Epithelial cell of proximal tubule (primary cell): ENCODE results near the gene ZSCAN2. TPM values are rescaled to one million over a fixed set of nuclear protein-coding genes. Genes with fewer than 3 reads are reported as not detected.
A peak's percentile ranks its signal among the peaks of the same experiment; 100 is the strongest.
"Not testable (repeated sequence)": the region's sequence is repeated elsewhere in the genome, so short reads cannot be mapped to it uniquely, and the experiment has no call there.

Experiments used
- DNase-seq: peaks from one replicate; pipeline ENCODE4 v3.0.0-alpha.2; 2011; ENCODE audit warnings: low read depth
- H3K4me3 ChIP-seq: 2 replicates; pipeline ENCODE4 v1.5.1; 2011; ENCODE audit warnings: low read depth, mild to moderate bottlenecking, low read length
- total RNA-seq: library from RNA; depleted of rRNA; stranded (reverse); fragments of >200 nt; gene quantifications from 2 replicates; pipeline ENCODE4 v1.2.3, GENCODE V29; 2015
- TF ChIP-seq, protein P1 (sequence below): conservative IDR thresholded peaks from 2 replicates; pipeline ENCODE4 v1.5.1; 2012; ENCODE audit warnings: low read depth, mild to moderate bottlenecking, low read length

ZSCAN2 gene
- 22.6 and 34.0 TPM in 2 replicates for total RNA-seq

DNA sequence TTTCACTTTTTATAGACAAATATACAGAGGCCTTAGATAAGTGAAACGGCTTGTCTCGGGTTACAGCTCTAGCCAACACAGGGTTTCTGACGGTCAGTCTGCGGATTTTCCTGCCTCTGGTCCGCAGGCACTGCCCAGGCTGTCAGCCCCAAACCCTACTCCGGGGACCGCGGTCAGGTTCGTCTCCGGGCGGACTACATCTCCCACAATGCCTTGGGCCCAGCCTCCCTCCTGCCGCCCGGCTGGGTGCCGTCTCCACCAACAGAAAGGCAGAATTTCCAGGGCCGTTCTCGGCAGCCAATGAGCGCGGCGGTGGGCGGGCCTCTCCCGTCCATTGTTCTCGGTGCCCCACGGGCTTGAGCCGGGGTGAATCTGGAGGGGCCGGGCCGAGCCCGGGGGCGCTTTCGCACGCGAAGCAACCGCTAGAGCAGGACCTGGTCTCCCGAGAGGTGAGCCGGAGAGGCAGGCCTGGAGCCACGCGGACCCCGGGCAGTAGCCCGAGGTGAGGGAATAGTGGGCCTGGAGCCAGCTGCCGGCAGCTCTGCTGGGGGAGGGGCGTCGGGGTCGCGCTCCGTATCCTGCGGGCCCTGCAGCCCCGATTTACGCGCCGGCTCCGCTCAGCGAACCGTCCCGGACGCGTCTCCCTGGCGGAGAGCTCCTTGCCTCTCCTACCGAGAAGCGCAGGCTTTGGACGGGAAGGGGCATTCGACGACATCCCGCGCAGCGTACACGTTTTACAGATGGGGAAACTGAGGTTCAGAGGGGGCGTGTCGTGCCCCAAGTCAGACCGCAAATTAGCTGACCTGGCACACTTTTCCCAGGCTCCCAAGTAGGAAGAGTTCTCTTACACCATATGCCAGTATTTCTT, at the start of gene ZSCAN2:
Gene ZSCAN2 (plus strand): TSS at position 323 of the 868 bp plus-strand sequence. CDS start 2,919 bp downstream, outside the sequence.
- peak; percentile 43 for DNase-seq
- TF ChIP-seq, protein P1, sequence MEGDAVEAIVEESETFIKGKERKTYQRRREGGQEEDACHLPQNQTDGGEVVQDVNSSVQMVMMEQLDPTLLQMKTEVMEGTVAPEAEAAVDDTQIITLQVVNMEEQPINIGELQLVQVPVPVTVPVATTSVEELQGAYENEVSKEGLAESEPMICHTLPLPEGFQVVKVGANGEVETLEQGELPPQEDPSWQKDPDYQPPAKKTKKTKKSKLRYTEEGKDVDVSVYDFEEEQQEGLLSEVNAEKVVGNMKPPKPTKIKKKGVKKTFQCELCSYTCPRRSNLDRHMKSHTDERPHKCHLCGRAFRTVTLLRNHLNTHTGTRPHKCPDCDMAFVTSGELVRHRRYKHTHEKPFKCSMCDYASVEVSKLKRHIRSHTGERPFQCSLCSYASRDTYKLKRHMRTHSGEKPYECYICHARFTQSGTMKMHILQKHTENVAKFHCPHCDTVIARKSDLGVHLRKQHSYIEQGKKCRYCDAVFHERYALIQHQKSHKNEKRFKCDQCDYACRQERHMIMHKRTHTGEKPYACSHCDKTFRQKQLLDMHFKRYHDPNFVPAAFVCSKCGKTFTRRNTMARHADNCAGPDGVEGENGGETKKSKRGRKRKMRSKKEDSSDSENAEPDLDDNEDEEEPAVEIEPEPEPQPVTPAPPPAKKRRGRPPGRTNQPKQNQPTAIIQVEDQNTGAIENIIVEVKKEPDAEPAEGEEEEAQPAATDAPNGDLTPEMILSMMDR, result no peak
- peak within 1 kb of the TSS; percentile 91 for H3K4me3 ChIP-seq

DNA sequence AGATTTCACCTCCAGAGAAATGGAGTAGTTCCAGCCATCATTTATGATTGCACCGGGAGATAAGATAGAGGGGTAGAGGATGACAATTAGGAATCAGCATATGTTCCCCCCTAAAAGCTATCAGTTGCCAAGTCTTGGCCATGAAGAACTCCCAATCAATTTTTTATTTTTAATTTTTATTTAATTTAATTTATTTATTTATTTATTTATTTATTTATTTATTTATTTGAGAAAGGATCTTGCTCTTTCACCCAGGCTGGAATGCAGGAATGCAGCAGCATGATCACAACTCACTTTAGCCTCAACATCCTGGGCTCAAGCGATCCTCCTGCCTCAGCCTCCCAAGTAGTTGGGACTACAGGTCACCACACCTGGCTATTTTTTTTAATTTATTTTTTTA, 49.2 kb upstream of the ZSCAN2 start:
- not testable (repeated sequence) for H3K4me3 ChIP-seq, DNase-seq

DNA sequence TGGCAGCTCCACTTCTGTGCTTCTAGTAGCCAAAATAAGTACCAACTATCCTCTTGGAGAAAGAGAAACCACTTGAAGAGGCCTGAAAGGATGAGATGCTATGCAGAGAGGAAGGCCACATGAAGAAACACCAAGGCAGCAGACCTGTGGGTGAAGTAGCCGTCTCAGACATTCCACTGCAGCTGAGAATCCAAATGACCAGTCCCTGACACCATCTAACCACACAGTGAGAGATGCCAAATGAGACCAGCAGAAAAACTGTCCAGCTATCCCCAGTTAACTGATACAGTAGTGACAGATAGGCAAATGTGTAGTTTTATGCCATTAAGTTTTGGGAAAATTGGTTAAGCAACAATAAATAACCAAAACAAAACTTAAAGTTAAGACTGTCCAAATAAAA, 47.9 kb upstream of the ZSCAN2 start:
- TF ChIP-seq, protein P1, result no peak
- DNase-seq, result no peak
- H3K4me3 ChIP-seq, result no peak overlapping the region

DNA sequence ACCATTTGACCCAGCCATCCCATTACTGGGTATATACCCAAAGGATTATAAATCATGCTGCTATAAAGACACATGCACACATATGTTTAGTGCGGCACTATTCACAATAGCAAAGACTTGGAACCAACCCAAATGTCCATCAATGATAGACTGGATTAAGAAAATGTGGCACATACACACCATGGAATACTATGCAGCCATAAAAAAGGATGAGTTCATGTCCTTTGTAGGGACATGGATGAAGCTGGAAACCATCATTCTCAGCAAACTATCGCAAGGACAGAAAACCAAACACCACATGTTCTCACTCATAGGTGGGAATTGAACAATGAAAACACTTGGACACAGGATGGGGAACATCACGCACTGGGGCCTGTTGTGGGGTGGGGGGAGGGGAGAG, 44.1 kb upstream of the ZSCAN2 start:
- not testable (repeated sequence) for DNase-seq, H3K4me3 ChIP-seq

DNA sequence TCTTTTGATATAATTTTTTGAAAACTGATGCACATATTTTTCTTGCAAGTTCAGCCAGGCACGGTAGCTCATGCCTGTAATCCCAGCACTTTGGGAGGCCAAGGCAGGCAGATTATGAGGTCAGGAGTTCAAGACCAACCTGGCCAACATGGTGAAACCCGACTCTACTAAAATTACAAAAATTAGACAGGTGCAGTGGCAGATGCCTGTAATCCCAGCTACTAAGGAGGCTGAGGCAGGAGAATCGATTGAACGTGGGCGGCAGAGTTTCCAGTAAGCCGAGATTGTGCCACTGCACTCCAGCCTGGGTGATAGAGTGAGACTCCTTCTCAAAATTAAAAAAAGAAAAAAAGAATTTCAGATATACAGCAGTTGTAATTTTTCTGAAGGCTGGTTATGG, 32.8 kb upstream of the ZSCAN2 start:
- not testable (repeated sequence) for H3K4me3 ChIP-seq, DNase-seq

DNA sequence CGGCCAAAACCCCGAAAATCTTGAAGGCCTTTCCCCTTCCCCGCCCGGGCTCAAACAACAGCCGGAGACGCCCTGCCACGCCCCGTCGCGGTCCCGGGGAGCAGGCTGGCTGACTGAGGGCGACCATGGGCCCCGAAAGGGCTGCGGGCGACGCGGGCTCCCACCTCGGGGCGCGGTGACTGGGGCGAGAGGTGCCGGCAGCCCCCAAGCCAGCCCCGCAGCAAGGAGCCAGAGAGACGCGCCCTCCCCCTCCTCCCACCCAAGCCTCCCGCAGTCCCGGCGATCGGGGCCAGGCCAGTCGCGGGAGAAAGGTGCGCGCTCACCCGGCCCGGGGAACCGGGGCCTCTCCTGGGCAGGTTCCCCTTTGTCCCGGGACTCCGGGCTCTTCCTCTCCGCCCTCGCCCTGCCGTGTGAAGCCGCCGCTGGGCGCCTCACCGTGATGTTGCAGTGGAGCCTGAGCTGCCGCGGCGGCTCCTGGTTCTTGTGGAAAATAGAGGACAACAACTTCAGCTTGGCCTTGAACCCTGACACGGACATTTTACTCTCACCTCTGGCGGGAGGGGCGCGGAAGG, 30.6 kb upstream of the ZSCAN2 start:
- TF ChIP-seq, protein P1, result no peak
- H3K4me3 ChIP-seq, result peak overlapping the region; percentile 91
- DNase-seq, result no peak

DNA sequence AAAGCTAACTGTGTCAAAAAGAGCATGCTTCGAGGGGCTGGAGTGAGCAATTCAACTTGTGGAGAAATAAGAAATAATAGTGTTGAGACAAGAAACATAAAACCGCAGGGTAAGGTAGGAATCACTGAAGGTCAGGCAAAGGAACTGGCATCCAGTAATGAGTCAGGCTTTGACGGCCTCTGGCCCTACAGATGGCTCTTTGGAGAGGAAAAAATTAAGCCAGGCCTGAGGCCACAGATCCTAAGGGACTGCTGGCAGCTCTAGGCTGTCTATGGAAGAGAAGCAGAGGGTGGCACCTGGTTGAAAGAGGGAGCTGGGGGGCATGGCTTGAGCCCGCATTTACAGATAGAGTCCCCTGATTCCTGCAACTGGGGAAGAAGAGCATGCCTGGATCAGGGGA, 28.6 kb upstream of the ZSCAN2 start:
- no peak for DNase-seq
- no peak overlapping the region for H3K4me3 ChIP-seq
- TF ChIP-seq, protein P1, result no peak

DNA sequence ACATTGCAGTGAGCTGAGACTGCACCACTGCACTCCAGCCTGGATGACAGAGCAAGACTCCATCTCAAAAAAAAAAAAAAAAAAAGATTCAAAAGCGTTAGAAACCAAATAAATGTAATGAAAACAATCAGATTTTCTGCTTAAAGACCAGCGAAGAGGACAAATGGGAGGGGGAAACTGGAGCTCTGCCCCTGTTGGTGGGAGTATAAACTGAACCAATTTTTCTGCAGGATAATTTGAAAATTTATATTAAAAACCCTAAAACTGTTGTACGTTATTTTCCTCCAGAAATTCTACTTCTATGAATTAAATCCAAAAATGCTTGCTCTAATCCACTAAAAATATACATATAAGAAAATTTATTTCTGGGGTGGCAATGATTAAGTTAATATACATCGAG, 25.3 kb upstream of the ZSCAN2 start:
- no peak for DNase-seq
- TF ChIP-seq, protein P1, result no peak
- no peak overlapping the region for H3K4me3 ChIP-seq

DNA sequence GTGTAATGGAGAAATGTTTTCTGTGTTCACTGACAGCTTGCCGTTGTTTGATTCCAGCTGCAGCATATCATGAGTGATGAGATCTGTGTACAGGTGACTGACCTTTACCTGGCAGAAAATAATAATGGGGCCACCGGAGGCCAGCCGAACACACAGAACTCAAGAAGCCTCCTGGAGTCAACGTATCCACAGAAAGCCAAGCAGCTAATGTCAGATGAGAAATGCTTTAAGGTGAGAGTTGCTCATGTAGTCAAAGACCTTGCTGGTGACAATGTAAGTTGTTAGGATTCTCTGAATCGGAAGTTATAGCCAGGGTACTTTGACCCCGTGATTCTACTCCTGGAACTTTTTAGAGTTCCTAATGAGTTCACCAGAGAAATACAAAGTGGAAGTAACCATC, 22.9 kb upstream of the ZSCAN2 start:
- H3K4me3 ChIP-seq, DNase-seq: not testable (repeated sequence)

DNA sequence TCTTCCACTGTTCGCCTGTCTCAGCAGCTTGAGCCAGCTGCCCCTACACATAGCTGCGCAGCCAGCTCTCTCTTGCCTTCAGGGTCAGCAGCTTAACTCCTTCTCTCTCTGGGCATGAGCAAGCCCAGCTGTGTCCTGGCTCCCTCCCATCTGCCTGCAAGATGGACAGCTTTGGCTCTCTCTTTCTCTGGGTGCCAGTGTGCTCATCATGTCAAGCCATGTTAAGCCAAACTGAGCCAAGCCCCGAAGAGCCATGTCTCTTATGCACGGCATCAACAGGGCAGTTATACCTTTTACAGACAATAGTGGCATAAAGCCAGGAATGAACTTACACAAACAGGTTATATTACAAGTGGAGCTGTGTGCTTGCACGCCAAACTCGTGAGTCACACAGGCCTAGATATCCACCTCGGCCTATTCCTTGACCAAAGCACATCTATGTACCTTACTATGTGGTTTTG, 21.5 kb upstream of the ZSCAN2 start:
- not testable (repeated sequence) for DNase-seq, H3K4me3 ChIP-seq

DNA sequence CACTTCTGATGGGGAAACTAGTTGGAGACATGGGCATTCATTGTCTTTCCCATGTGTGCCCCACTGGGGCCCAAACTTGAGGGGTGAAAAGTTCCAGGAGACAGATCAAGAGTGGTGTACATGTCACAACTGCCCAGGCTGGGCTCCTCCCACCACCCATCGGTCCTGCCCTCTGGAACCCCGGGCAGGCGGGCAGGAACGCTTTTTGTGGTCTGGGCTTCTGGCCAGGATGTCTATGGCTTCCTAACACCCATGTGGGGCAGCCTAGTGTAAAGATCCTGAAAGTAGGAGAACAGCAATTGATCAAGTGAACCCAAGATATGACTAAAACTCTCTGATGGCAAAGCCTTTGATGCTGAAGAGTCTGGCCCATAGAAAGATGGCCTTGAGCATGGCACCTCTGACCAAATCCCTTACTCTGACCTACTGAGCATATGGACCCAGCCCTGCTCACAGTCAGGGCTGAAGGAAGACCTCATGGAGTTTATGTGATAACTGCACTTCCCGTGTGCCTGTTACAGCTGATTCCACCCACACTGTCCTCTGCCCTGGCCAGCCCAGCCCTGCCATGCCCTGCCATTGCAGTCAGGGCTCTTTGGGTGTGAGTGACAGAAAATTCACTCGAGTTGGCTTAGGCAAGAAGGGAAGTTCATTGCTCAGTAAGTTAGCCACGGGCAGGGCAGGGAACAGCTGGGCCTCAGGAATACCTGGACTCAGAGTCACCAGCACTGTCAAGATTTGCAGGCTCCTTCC, 19.0 kb upstream of the ZSCAN2 start:
- DNase-seq, H3K4me3 ChIP-seq: not testable (repeated sequence)
